Measurements from ENCODE around the gene TRIM25.

Gene TRIM25

DNA sequence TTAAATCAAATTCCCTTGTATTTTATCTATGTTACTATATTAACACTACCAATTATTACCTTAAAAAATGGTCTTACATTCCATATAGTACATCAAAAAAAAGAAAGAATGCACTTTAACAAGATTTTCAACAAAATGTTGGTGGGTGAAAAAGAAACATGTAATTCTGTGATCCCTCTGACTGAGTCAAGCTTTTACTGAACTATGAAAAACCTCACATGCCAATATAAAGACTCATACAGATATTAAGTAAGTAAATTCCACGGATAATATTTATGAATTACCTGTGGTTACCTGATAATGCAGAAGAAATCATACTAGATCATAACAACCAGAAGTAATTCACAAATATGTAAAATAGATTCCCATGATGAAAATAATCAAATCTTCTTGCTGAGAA, 34.6 kb upstream of the TRIM25 start:
- no peaks in the 10 kb centered on the region for H3K79me1 ChIP-seq (ENCODE audit: low read length)
- H3K27ac ChIP-seq (ENCODE audit: low read depth, low read length), result no peak overlapping the region
- H2BK120ac ChIP-seq (ENCODE audit: insufficient read depth, low read length, poor library complexity), result no peak overlapping the region
- no peak overlapping the region for H3K23ac ChIP-seq (ENCODE audit: low read length)
- H3K9ac ChIP-seq (ENCODE audit: low read length), result no peak overlapping the region
- H3K4me1 ChIP-seq (ENCODE audit: control insufficient read depth in 1 of 2, insufficient read depth in 2 of 2, low read length in 2 of 2), result no peaks in the 10 kb centered on the region
- no peak overlapping the region for H3K4me3 ChIP-seq (ENCODE audit: low read depth, low read length)
- no peaks in the 10 kb centered on the region for H3K9me3 ChIP-seq (ENCODE audit: insufficient read depth, low read depth, low read length)
- no peak overlapping the region for H3K4ac ChIP-seq (ENCODE audit: low read depth, low read length)
- no peak overlapping the region for H3K14ac ChIP-seq (ENCODE audit: low read length)
- H2AK5ac ChIP-seq (ENCODE audit: low read length), result no peak overlapping the region
- WGBS (ENCODE audit: extremely low coverage, insufficient coverage, insufficient read length), result no CpG with 5 or more reads among the region's 1 CpG
- peaks cover 22% of the 10 kb centered on the region in 2 experiments for H3K36me3 ChIP-seq (ENCODE audit: control insufficient read depth in 1 of 2, insufficient read depth in 2 of 2, low read length in 2 of 2)
- H2BK5ac ChIP-seq (ENCODE audit: low read depth, low read length, poor library complexity), result no peak overlapping the region
- H3K79me2 ChIP-seq (ENCODE audit: control insufficient read depth, insufficient read depth, low read length, poor library complexity), result no peaks in the 10 kb centered on the region
- H3K27me3 ChIP-seq (ENCODE audit: insufficient read depth, low read length), result no peaks in the 10 kb centered on the region
- no peak overlapping the region for H3K18ac ChIP-seq (ENCODE audit: low read length)
- no peak overlapping the region for H2AFZ ChIP-seq (ENCODE audit: insufficient read depth, low read length, poor library complexity)
- H2BK12ac ChIP-seq (ENCODE audit: low read length), result no peak overlapping the region
- DNase-seq, result peak in 1 of 2 donors; percentile 50
- no peak overlapping the region for H4K8ac ChIP-seq (ENCODE audit: low read depth, low read length)
- no peak overlapping the region for H4K12ac ChIP-seq (ENCODE audit: low read depth, low read length)
- H4K91ac ChIP-seq (ENCODE audit: low read depth, low read length), result no peak overlapping the region
- no peak overlapping the region for H3K4me2 ChIP-seq (ENCODE audit: low read length)

DNA sequence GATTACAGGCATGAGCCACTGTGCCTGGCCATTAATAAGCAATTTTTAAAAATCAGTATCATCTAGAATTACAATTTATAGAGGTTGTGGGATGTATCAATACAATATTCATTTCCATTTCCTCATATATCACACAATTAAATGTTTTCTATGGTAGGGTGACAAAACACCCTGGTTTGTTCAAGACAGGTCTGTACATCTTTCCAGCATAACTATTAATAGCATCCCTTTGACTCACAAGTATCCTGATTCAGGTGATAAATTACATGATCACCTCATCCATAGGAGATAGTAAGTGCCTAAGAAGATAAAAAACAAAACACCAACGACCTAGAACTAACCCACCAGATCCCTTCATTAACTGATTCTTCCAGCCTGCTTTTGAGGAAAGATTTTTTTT, 33.9 kb upstream of the TRIM25 start:
- Histone ChIP-seq H3K27ac (ENCODE audit: low read depth, low read length) (no peak overlapping the region), H2BK120ac (ENCODE audit: insufficient read depth, low read length, poor library complexity) (no peak overlapping the region), H2BK12ac (ENCODE audit: low read length) (no peak overlapping the region), H2AK5ac (ENCODE audit: low read length) (no peak overlapping the region), H4K12ac (ENCODE audit: low read depth, low read length) (no peak overlapping the region), H4K8ac (ENCODE audit: low read depth, low read length) (no peak overlapping the region), H4K91ac (ENCODE audit: low read depth, low read length) (no peak overlapping the region), H3K4ac (ENCODE audit: low read depth, low read length) (no peak overlapping the region), H3K4me3 (ENCODE audit: low read depth, low read length) (no peak overlapping the region), H3K79me1 (ENCODE audit: low read length) (no peaks in the 10 kb centered on the region), H3K36me3 (ENCODE audit: control insufficient read depth in 1 of 2, insufficient read depth in 2 of 2, low read length in 2 of 2) (peaks cover 21 to 22% of the 10 kb centered on the region in 2 experiments), H2AFZ (ENCODE audit: insufficient read depth, low read length, poor library complexity) (no peak overlapping the region), H3K27me3 (ENCODE audit: insufficient read depth, low read length) (no peaks in the 10 kb centered on the region), H3K4me2 (ENCODE audit: low read length) (no peak overlapping the region), H3K4me1 (ENCODE audit: control insufficient read depth in 1 of 2, insufficient read depth in 2 of 2, low read length in 2 of 2) (no peaks in the 10 kb centered on the region), H3K9ac (ENCODE audit: low read length) (no peak overlapping the region), H3K14ac (ENCODE audit: low read length) (no peak overlapping the region), H3K23ac (ENCODE audit: low read length) (no peak overlapping the region), H3K9me3 (ENCODE audit: insufficient read depth, low read depth, low read length) (no peaks in the 10 kb centered on the region), H3K79me2 (ENCODE audit: control insufficient read depth, insufficient read depth, low read length, poor library complexity) (no peaks in the 10 kb centered on the region), H3K18ac (ENCODE audit: low read length) (no peak overlapping the region), H2BK5ac (ENCODE audit: low read depth, low read length, poor library complexity) (no peak overlapping the region)
- WGBS (ENCODE audit: extremely low coverage, insufficient coverage, insufficient read length), result no CpG with 5 or more reads among the region's 1 CpG
- DNase-seq, result no peak

DNA sequence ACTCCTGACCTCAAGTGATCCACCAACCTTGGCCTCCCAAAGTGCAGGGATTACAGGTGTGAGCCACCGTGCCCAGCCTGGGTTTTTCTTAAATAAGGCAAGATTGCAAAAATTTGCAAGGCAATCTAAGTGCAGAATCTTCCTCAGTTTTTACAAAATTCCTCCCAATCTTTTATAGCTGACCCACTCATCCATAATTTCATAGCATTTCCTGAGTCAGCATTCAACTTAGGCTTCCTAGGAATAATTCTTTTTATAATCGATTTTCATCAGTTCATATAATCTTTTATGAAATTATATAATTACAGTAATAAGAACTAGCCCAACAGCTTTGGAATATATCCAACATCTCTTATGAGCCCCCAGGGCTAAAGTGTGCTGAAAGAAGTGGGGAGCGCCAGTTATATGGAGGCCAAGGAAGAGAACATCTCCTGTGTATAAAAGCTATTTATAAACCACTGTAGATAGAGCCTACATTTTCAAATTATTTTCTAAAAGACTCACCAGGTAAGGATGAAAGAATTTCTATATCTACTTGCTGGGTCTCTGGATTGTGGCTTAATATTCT, 32.2 kb upstream of the TRIM25 start:
- Histone ChIP-seq H2BK12ac (ENCODE audit: low read length) (no peak overlapping the region), H3K79me1 (ENCODE audit: low read length) (no peaks in the 10 kb centered on the region), H3K14ac (ENCODE audit: low read length) (no peak overlapping the region), H2AK5ac (ENCODE audit: low read length) (no peak overlapping the region), H3K4me2 (ENCODE audit: low read length) (no peak overlapping the region), H3K18ac (ENCODE audit: low read length) (no peak overlapping the region), H4K91ac (ENCODE audit: low read depth, low read length) (no peak overlapping the region), H3K23ac (ENCODE audit: low read length) (no peak overlapping the region), H3K79me2 (ENCODE audit: control insufficient read depth, insufficient read depth, low read length, poor library complexity) (no peaks in the 10 kb centered on the region), H4K8ac (ENCODE audit: low read depth, low read length) (no peak overlapping the region), H3K36me3 (ENCODE audit: control insufficient read depth in 1 of 2, insufficient read depth in 2 of 2, low read length in 2 of 2) (peaks cover 29% of the 10 kb centered on the region in 2 experiments), H3K4me1 (ENCODE audit: control insufficient read depth in 1 of 2, insufficient read depth in 2 of 2, low read length in 2 of 2) (no peaks in the 10 kb centered on the region), H2BK120ac (ENCODE audit: insufficient read depth, low read length, poor library complexity) (no peak overlapping the region), H3K9ac (ENCODE audit: low read length) (no peak overlapping the region), H3K4ac (ENCODE audit: low read depth, low read length) (no peak overlapping the region), H2BK5ac (ENCODE audit: low read depth, low read length, poor library complexity) (no peak overlapping the region), H3K27ac (ENCODE audit: low read depth, low read length) (no peak overlapping the region), H4K12ac (ENCODE audit: low read depth, low read length) (no peak overlapping the region), H3K27me3 (ENCODE audit: insufficient read depth, low read length) (no peaks in the 10 kb centered on the region), H3K9me3 (ENCODE audit: insufficient read depth, low read depth, low read length) (no peaks in the 10 kb centered on the region), H3K4me3 (ENCODE audit: low read depth, low read length) (no peak overlapping the region), H2AFZ (ENCODE audit: insufficient read depth, low read length, poor library complexity) (no peak overlapping the region)
- DNase-seq, result no peak
- no CpG with 5 or more reads among the region's 3 CpGs for WGBS (ENCODE audit: extremely low coverage, insufficient coverage, insufficient read length)

DNA sequence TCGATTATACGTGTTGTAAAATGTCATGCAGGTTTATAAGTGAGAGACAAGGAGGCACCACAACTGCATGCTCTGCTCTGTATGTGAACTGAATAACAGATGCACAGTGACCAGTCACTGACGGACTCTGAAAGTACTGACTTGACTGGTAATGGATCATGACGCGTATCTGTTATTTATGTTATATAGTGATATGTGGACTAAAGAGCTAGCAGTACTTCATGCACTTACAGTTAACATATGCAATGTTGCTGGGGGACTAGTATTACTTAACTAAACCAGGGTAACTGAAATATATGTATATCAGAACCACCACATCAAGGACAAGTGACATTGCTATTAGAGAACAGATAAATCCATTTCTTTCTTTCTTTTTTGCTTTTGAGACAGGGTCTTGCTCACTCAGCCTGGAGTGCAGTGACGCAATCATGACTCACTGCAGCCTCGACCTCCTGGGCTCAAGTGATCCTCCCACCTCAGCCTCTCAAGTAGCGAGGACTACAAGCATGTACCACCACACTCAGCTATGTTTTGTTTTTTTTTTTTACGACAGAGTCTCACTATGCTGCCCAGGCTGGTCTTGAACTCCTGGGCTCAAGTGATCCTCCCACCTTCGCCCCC, 29.8 kb upstream of the TRIM25 start:
- no peak overlapping the region for H3K18ac ChIP-seq (ENCODE audit: low read length)
- no peak overlapping the region for H2AFZ ChIP-seq (ENCODE audit: insufficient read depth, low read length, poor library complexity)
- H2BK12ac ChIP-seq (ENCODE audit: low read length), result no peak overlapping the region
- H2BK120ac ChIP-seq (ENCODE audit: insufficient read depth, low read length, poor library complexity), result no peak overlapping the region
- no peak overlapping the region for H3K4ac ChIP-seq (ENCODE audit: low read depth, low read length)
- no peak overlapping the region for H3K9ac ChIP-seq (ENCODE audit: low read length)
- no peak overlapping the region for H3K4me3 ChIP-seq (ENCODE audit: low read depth, low read length)
- no peak overlapping the region for H3K14ac ChIP-seq (ENCODE audit: low read length)
- H3K36me3 ChIP-seq (ENCODE audit: control insufficient read depth in 1 of 2, insufficient read depth in 2 of 2, low read length in 2 of 2), result peaks cover 22 to 23% of the 10 kb centered on the region in 2 experiments
- no peak overlapping the region for H4K91ac ChIP-seq (ENCODE audit: low read depth, low read length)
- no peak overlapping the region for H4K8ac ChIP-seq (ENCODE audit: low read depth, low read length)
- no peak overlapping the region for H3K4me2 ChIP-seq (ENCODE audit: low read length)
- DNase-seq, result peak in 1 of 2 donors; percentile 22
- no peaks in the 10 kb centered on the region for H3K27me3 ChIP-seq (ENCODE audit: insufficient read depth, low read length)
- H3K27ac ChIP-seq (ENCODE audit: low read depth, low read length), result no peak overlapping the region
- no peaks in the 10 kb centered on the region for H3K9me3 ChIP-seq (ENCODE audit: insufficient read depth, low read depth, low read length)
- H2BK5ac ChIP-seq (ENCODE audit: low read depth, low read length, poor library complexity), result no peak overlapping the region
- H3K23ac ChIP-seq (ENCODE audit: low read length), result no peak overlapping the region
- no peaks in the 10 kb centered on the region for H3K4me1 ChIP-seq (ENCODE audit: control insufficient read depth in 1 of 2, insufficient read depth in 2 of 2, low read length in 2 of 2)
- no peak overlapping the region for H4K12ac ChIP-seq (ENCODE audit: low read depth, low read length)
- H3K79me2 ChIP-seq (ENCODE audit: control insufficient read depth, insufficient read depth, low read length, poor library complexity), result no peaks in the 10 kb centered on the region
- no peaks in the 10 kb centered on the region for H3K79me1 ChIP-seq (ENCODE audit: low read length)
- no CpG with 5 or more reads among the region's 10 CpGs for WGBS (ENCODE audit: extremely low coverage, insufficient coverage, insufficient read length)
- no peak overlapping the region for H2AK5ac ChIP-seq (ENCODE audit: low read length)
